Adrenal gland (tissue), 5 donors: Measurements from ENCODE around the gene CYP11A1.
A peak's percentile ranks its signal among the peaks of the same experiment; 100 is the strongest.

ENCODE experiments used
- POLR2A ChIP-seq, 2 donors: fragments of 450-650 bp; IDR thresholded peaks; one replicate each; pipeline ENCODE4 v1.6.1; 2017; ENCODE audit warnings: antibody characterized with exemption in 2 of 2, mild to moderate bottlenecking in 2 of 2, moderate library complexity in 1 of 2
- TF ChIP-seq, protein P1 (sequence below), 6 experiments: fragments of 450-650 bp in 4 of 6; fragments of 200-600 bp in 2 of 6; sonication (generic) in 1 of 6; IDR thresholded peaks; 1 replicate in 5 of 6; 2 replicates in 1 of 6; pipeline versions ENCODE4 v1.5.1 to v1.8.0; 2016 to 2021; ENCODE audit warnings: antibody characterized with exemption in 6 of 6, mild to moderate bottlenecking in 2 of 6, moderate library complexity in 1 of 6
- donor health status: DM: no; HTN: no; CAD: no.

DNA sequence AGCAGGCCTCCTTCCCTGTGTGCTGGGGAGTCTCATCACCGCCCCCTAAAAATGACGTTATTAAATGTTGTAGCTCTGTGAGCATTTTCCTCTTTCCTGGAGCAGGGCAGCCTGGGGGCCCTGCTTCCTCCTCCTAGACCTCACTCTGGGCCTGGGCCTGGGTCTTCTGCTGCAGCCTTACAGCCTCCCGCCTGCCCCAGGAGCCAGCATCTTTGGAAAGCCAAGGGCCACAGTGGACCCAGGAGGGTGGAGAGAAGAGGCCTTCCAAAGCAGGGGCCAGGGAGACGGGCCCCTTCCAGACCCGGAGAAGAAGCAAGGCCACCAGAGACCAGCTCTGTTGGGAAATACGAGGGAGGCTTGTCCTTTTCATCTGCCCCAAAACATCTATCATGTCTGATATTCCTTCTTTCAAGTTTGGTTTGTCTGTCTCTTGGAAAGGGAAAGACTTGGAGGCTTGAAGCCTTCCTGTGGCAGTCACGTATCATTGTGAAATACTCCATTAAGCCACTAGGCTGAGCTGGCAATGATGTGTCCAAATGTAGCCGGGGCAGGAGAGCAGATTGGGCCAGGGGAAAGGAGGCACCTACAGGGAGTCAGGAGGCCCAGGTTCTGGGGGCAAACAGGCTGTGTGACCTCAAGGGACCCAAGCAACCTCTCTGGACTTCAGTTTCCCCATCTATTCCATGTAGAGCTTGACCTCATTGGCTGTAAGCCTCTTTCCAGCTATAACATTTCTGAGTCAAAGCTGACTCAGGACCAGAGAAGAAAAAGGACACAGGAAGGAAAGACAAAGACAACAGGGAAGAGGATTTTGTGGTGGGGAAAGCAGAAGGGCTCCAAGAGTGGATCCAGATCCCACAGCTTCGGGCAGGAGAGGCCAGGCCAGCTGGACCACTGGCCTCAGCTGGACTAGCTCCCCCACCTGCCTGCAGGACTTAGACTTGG is 31.1 kb downstream of the CYP11A1 start:
- TF ChIP-seq, protein P1, sequence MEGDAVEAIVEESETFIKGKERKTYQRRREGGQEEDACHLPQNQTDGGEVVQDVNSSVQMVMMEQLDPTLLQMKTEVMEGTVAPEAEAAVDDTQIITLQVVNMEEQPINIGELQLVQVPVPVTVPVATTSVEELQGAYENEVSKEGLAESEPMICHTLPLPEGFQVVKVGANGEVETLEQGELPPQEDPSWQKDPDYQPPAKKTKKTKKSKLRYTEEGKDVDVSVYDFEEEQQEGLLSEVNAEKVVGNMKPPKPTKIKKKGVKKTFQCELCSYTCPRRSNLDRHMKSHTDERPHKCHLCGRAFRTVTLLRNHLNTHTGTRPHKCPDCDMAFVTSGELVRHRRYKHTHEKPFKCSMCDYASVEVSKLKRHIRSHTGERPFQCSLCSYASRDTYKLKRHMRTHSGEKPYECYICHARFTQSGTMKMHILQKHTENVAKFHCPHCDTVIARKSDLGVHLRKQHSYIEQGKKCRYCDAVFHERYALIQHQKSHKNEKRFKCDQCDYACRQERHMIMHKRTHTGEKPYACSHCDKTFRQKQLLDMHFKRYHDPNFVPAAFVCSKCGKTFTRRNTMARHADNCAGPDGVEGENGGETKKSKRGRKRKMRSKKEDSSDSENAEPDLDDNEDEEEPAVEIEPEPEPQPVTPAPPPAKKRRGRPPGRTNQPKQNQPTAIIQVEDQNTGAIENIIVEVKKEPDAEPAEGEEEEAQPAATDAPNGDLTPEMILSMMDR (IDR thresholded peaks at IDR 0.05): peak in 1 of 6 experiments; percentile 15
- no peak for TF ChIP-seq POLR2A (IDR thresholded peaks at IDR 0.05)
